SU-DHL-6 (cell line): ENCODE data around the gene NCOA3.

Experiments used
- H2AFZ ChIP-seq: fragments of 200-600 bp; sonication (generic); 2 replicates; pipeline ENCODE4 v1.6.1; 2014; ENCODE audit warnings: low read depth, mild to moderate bottlenecking, moderate library complexity, mixed read lengths, antibody characterized with exemption, low read length; ENCODE audit not compliant: severe bottlenecking
- H3F3A ChIP-seq: fragments of 200-600 bp; shearing (Covaris generic); 2 replicates; pipeline ENCODE4 v1.6.0; 2016; ENCODE audit warnings: antibody characterized with exemption, mild to moderate bottlenecking; ENCODE audit not compliant: insufficient read depth
- H3K27ac ChIP-seq: fragments of 200-600 bp; sonication (generic); 2 replicates; pipeline ENCODE4 v1.5.1; 2016; ENCODE audit warnings: low read depth, mild to moderate bottlenecking, low read length, moderate library complexity, mixed read lengths
- H3K27me3 ChIP-seq: fragments of 200-600 bp; sonication (generic), shearing (Covaris generic); 2 replicates; pipeline ENCODE4 v1.6.0; 2014; ENCODE audit warnings: mild to moderate bottlenecking, low read length
- H3K36me3 ChIP-seq: fragments of 200-600 bp; sonication (generic); 2 replicates; pipeline ENCODE4 v1.6.1; 2014; ENCODE audit warnings: mild to moderate bottlenecking, low read length, mixed read lengths
- H3K4me2 ChIP-seq: fragments of 300-600, 200-600 bp; shearing (Covaris generic), sonication (generic); 2 replicates; pipeline ENCODE4 v1.6.0; 2014; ENCODE audit warnings: low read length, low read depth, mild to moderate bottlenecking; ENCODE audit not compliant: poor library complexity, severe bottlenecking
- H3K4me3 ChIP-seq: fragments of 200-600 bp; sonication (generic); 2 replicates; pipeline ENCODE4 v1.5.1; 2014; ENCODE audit warnings: antibody characterized with exemption, low read length, mild to moderate bottlenecking, mixed read lengths; ENCODE audit not compliant: insufficient read depth, poor library complexity, severe bottlenecking
- H3K79me2 ChIP-seq: fragments of 200-600 bp; sonication (generic); 2 replicates; pipeline ENCODE4 v1.6.1; 2014; ENCODE audit warnings: mild to moderate bottlenecking, low read length, moderate library complexity; ENCODE audit not compliant: insufficient read depth
- H3K9ac ChIP-seq: fragments of 200-600 bp; sonication (generic); 2 replicates; pipeline ENCODE4 v1.7.0; 2014; ENCODE audit warnings: mild to moderate bottlenecking, low read length
- H3K9me2 ChIP-seq: fragments of 200-600 bp; sonication (generic); replicated peaks from 2 replicates; pipeline ENCODE4 v1.6.1; 2014; ENCODE audit warnings: low read length; ENCODE audit not compliant: insufficient read depth
- H3K9me3 ChIP-seq: fragments of 200-600 bp; sonication (generic); 2 replicates; pipeline ENCODE4 v1.6.1; 2014; ENCODE audit warnings: low read length, mixed read lengths; ENCODE audit not compliant: insufficient read depth
- H4K20me1 ChIP-seq: fragments of 200-600 bp; sonication (generic); 2 replicates; pipeline ENCODE4 v1.6.1; 2014; ENCODE audit warnings: low read depth, mild to moderate bottlenecking, antibody characterized with exemption, low read length, moderate library complexity, mixed read lengths
- EZH2phosphoT487 ChIP-seq: fragments of 200-600 bp; sonication (generic), shearing (Covaris generic); conservative IDR thresholded peaks from 2 replicates; pipeline ENCODE4 v1.6.1; 2018; ENCODE audit warnings: mild to moderate bottlenecking, antibody characterized with exemption, low read length, moderate library complexity, mixed read lengths
- TF ChIP-seq, protein P1 (sequence below): fragments of 200-600 bp; sonication (generic); IDR thresholded peaks from one replicate; pipeline ENCODE4 v1.5.1; 2017; ENCODE audit warnings: antibody characterized with exemption, mild to moderate bottlenecking, low read length, moderate library complexity; ENCODE audit not compliant: insufficient read depth, poor library complexity, severe bottlenecking

NCOA3 gene

DNA sequence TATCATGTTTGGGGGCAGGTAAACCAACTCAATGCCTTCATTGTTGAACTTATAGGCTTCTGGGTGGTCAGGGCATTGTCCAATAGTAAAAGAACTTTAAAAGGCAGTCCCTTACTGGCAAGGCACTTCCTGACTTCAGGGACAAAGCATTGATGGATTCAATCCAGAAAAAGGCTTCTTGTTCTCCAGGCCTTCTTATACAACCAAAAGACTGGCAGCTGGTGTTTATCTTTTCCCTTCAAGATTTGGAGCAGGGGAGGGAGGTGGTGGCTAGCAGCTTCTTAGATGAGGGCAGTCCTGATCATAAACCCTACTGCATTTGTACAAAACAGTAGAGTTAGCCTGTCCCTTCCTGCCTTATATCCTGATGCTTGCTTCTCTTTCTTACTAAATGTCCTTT, 57.5 kb downstream of the NCOA3 start:
- no peak overlapping the region for H3K4me3 ChIP-seq
- no peaks in the 10 kb centered on the region for H3K9me3 ChIP-seq
- peaks cover 98% of the 10 kb centered on the region for H3K79me2 ChIP-seq
- H3K27me3 ChIP-seq: no peaks in the 10 kb centered on the region
- peaks cover 65% of the 10 kb centered on the region for H4K20me1 ChIP-seq
- peak overlapping the region; percentile 39 for H3K4me2 ChIP-seq
- H3K9ac ChIP-seq: no peak overlapping the region
- H3K27ac ChIP-seq: 0 out of 2 replicates have a peak overlapping the region, but pooled peaks have one; percentile 15
- peaks cover 69% of the 10 kb centered on the region for H3F3A ChIP-seq
- no peaks in the 10 kb centered on the region for H3K9me2 ChIP-seq
- no peak for TF ChIP-seq EZH2phosphoT487
- TF ChIP-seq, protein P1, sequence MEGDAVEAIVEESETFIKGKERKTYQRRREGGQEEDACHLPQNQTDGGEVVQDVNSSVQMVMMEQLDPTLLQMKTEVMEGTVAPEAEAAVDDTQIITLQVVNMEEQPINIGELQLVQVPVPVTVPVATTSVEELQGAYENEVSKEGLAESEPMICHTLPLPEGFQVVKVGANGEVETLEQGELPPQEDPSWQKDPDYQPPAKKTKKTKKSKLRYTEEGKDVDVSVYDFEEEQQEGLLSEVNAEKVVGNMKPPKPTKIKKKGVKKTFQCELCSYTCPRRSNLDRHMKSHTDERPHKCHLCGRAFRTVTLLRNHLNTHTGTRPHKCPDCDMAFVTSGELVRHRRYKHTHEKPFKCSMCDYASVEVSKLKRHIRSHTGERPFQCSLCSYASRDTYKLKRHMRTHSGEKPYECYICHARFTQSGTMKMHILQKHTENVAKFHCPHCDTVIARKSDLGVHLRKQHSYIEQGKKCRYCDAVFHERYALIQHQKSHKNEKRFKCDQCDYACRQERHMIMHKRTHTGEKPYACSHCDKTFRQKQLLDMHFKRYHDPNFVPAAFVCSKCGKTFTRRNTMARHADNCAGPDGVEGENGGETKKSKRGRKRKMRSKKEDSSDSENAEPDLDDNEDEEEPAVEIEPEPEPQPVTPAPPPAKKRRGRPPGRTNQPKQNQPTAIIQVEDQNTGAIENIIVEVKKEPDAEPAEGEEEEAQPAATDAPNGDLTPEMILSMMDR: no peak
- H2AFZ ChIP-seq: no peak overlapping the region
- H3K36me3 ChIP-seq: peaks cover 11% of the 10 kb centered on the region

DNA sequence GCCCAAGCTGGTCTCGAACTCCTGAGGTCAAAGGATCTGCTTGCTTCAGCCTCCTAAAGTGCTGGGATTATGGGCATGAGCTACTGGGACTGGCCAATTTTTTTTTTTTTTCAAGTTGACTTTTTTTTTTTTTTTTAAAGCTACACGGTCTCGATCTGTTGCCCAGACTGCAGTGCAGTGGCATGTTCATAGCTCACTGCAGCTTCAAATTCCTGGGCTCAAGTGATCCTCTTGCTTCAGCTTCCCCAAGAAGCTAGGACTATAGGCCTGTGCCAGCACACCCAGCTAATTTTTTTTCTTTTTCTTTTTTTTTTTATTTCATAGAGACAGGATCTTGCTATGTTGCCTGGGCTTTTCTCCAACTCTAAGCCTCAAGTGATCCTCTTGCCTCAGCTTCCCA, 59.5 kb downstream of the NCOA3 start:
- Histone ChIP-seq H3K27ac (peak overlapping the region; percentile 46; the same call in 1 of the 2 replicates), H3K9ac (no peak overlapping the region), H3K4me2 (peak overlapping the region; percentile 39), H2AFZ (no peak overlapping the region), H3K79me2 (peaks cover 100% of the 10 kb centered on the region), H3K27me3 (no peaks in the 10 kb centered on the region), H3K4me3 (no peak overlapping the region), H3K36me3 (peaks cover 8% of the 10 kb centered on the region; the same call in 1 of the 2 replicates), H4K20me1 (peaks cover 69% of the 10 kb centered on the region), H3F3A (peaks cover 72% of the 10 kb centered on the region), H3K9me3 (no peaks in the 10 kb centered on the region), H3K9me2 (no peaks in the 10 kb centered on the region)
- TF ChIP-seq EZH2phosphoT487: no peak
- TF ChIP-seq, protein P1: no peak

DNA sequence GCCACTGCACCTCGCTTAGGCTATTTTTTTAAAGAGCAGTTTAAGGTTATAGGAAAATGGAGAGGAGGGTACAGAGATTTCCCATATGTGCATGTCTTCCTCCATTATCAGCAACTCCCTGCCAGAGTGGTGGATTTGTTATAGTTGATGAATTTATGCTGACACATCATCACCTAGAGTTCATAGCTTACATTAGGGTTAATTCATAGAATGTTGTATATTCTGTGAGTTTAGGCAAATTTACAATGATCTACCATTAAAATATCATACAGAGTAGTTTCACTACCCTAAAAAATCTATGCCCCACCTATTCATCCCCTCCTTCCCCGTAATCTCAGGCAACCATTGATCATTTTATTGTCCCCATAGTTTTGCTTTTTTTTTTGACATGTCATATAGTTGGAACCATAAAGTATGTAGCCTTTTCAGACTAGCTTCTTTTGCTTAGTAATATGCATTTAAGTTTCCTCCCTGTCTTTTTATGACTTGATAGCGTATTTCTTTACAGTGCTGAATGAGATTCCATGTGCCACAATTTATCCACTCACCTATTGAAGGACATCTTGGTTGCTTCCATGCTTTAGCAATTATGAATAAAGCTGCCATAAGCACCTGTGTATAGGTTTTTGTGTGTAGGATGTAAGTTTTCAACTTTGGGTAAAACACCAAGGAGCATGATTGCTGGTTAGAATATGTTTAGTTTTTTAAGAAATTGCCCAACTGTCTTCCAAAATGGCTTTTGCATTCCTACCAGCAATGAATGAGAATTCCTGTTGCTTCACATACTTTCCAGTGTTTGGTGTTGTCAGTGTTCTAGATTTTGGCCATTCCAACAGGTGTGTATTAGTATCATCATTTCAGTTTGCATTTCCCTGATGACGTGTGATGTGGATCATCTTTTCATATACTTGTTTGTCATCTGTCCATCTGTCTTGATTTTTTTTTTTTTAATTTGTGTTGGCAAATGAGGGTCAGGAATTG, 60.2 kb downstream of the NCOA3 start:
- H3K27ac ChIP-seq: peak overlapping the region; percentile 46; the same call in 1 of the 2 replicates
- peaks cover 100% of the 10 kb centered on the region for H3K79me2 ChIP-seq
- H2AFZ ChIP-seq: no peak overlapping the region
- H3F3A ChIP-seq: peaks cover 71% of the 10 kb centered on the region
- H3K4me3 ChIP-seq: no peak overlapping the region
- no peak overlapping the region for H3K9ac ChIP-seq
- H3K36me3 ChIP-seq: peaks cover 8% of the 10 kb centered on the region; the same call in 1 of the 2 replicates
- H4K20me1 ChIP-seq: peaks cover 71% of the 10 kb centered on the region
- TF ChIP-seq, protein P1: no peak
- TF ChIP-seq EZH2phosphoT487: no peak
- no peaks in the 10 kb centered on the region for H3K9me2 ChIP-seq
- H3K27me3 ChIP-seq: no peaks in the 10 kb centered on the region
- H3K4me2 ChIP-seq: peak overlapping the region; percentile 39
- no peaks in the 10 kb centered on the region for H3K9me3 ChIP-seq
